ENCODE measurements around the gene GALNT14.

Gene GALNT14

DNA sequence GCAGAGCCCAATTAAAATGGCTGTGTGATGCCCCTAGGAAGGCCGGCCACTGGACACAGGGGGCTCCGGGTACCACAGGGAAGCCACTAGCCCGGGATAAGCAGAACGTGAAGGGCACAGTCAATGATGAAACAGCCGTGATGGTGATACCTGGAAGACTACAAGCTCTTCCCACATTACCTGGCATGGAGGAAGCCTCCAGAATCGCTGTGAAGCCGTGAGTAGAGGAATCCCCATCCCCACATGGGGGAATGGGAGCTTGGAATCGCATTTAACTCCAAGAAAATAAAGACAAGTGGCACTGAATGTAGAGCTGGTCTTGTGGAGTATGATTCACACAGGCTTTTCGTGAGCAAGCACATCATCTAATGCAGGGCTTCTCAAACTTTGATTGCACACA is 16.1 kb downstream of the GALNT14 start:
- no peak overlapping the region for H3K4me3 ChIP-seq (ENCODE audit: low read length)
- TF ChIP-seq, protein P1, sequence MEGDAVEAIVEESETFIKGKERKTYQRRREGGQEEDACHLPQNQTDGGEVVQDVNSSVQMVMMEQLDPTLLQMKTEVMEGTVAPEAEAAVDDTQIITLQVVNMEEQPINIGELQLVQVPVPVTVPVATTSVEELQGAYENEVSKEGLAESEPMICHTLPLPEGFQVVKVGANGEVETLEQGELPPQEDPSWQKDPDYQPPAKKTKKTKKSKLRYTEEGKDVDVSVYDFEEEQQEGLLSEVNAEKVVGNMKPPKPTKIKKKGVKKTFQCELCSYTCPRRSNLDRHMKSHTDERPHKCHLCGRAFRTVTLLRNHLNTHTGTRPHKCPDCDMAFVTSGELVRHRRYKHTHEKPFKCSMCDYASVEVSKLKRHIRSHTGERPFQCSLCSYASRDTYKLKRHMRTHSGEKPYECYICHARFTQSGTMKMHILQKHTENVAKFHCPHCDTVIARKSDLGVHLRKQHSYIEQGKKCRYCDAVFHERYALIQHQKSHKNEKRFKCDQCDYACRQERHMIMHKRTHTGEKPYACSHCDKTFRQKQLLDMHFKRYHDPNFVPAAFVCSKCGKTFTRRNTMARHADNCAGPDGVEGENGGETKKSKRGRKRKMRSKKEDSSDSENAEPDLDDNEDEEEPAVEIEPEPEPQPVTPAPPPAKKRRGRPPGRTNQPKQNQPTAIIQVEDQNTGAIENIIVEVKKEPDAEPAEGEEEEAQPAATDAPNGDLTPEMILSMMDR (conservative IDR thresholded peaks at IDR 0.05; ENCODE audit: low read length), result no peak
- DNase-seq (ENCODE audit: low read depth), result no peak

DNA sequence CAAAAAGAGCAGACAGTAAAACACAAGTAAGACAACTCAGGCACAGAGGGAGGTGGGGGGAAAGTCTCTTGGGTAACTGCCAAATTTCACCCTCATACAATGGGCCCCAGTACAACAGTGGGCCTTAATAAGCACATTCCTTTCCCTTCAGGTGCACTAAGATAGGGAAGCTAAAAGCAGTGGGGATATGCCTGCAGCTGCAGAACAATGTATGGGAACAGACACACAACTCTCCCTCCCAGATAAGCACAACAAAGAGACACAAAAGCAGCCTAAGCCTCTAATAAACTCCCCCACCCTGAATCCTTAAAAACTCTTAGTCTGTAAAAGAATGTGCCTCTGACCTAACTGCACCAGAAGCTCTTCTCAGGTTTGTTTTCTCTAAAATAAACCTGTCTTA is 24.5 kb downstream of the GALNT14 start:
- no peak for DNase-seq (ENCODE audit: low read depth)
- TF ChIP-seq, protein P1 (conservative IDR thresholded peaks at IDR 0.05; ENCODE audit: low read length), result no peak
- H3K4me3 ChIP-seq (ENCODE audit: low read length), result no peak overlapping the region

DNA sequence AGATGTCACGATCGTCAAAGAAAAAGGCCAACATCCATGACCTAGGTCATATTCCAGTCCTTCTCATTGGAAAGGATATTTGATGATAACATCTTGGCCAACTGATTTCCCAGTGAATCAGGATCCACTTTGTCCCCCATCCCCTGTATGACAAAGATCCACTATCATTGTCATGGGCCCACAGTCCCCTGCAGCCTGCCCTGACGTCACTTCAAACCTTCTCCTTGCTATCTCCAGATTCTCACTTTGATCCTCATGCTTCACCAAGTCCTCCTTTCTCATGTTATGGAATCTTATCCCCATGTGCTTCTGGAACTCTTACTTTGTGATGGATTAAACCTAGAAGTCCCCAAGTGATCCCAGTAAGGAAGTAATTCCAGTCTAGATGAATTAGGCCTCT is 25.7 kb downstream of the GALNT14 start:
- TF ChIP-seq, protein P1 (conservative IDR thresholded peaks at IDR 0.05; ENCODE audit: low read length), result no peak
- no peak for DNase-seq (ENCODE audit: low read depth)
- no peak overlapping the region for H3K4me3 ChIP-seq (ENCODE audit: low read length)

DNA sequence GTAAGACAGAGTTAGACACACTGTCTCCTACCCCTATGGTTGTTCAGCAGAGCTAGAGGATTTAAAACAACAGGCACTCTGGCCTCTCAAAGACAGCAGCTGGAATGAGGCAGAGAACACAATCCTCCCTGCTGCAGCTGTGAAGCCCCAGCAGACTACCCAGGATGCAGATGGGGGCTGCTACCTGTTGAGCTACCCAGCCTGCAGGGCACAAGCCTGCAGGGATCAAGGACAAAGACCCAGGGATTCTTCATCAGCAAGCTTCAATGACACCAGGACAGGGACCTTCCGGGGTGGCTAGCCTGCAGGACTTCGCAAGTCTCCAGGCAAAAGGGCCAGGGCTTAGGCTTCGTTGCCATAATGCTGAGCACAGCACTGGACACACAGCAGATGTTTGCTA is 27.2 kb downstream of the GALNT14 start:
- H3K4me3 ChIP-seq (ENCODE audit: low read length), result no peak overlapping the region
- TF ChIP-seq, protein P1 (conservative IDR thresholded peaks at IDR 0.05; ENCODE audit: low read length), result no peak

DNA sequence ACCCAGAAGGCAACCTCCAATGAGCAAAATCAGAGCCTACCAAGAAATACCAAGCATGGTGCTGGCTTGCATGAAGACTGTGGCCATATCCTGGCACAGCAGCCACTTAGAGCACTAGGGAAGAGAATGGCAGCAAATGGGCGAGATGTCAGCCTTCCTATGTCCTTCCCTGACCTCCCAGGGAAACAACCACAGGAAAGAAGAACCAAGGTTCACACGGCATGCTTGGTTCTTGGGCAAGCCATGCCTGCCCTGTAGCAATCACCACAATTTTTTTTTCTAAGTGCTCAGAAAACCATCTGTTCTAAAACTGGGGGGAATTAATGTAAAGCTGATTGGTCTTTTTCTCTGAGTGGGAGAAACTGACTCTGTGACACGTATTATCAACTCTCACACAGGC is 27.8 kb downstream of the GALNT14 start:
- TF ChIP-seq, protein P1 (conservative IDR thresholded peaks at IDR 0.05; ENCODE audit: low read length), result no peak
- DNase-seq (ENCODE audit: low read depth), result no peak
- H3K4me3 ChIP-seq (ENCODE audit: low read length), result no peak overlapping the region

More for the DNA sequence above, 27.2 kb downstream of the GALNT14 start:
- DNase-seq (ENCODE audit: low read depth), result no peak

DNA sequence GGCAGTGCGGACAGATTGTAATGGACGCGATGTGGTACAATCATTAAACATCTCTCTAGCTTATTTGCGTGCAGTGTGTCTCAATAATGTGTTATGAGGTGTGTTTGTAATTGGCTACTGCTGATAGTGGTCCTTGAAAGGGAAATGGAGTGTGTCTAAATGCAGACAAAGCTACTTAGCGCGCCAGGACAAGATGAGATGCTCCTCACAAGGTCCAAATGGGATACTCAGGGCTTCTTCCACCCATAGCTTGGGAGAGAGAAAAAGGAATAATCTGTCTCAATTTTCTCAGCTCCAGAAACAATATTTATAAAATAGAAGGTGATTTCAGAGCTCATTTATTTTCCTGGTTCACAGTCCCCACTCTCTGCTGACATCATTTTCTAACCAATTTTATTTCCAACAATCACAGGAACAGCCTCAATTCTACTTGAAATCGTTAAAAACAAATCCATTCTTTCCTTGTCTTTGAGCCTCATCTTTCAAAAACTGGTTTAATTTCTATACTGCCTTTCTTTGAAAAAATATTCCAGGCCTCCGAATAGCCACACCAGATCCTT is 28.5 kb downstream of the GALNT14 start:
- TF ChIP-seq, protein P1 (conservative IDR thresholded peaks at IDR 0.05; ENCODE audit: low read length), result no peak
- H3K4me3 ChIP-seq (ENCODE audit: low read length), result no peak overlapping the region
- no peak for DNase-seq (ENCODE audit: low read depth)

DNA sequence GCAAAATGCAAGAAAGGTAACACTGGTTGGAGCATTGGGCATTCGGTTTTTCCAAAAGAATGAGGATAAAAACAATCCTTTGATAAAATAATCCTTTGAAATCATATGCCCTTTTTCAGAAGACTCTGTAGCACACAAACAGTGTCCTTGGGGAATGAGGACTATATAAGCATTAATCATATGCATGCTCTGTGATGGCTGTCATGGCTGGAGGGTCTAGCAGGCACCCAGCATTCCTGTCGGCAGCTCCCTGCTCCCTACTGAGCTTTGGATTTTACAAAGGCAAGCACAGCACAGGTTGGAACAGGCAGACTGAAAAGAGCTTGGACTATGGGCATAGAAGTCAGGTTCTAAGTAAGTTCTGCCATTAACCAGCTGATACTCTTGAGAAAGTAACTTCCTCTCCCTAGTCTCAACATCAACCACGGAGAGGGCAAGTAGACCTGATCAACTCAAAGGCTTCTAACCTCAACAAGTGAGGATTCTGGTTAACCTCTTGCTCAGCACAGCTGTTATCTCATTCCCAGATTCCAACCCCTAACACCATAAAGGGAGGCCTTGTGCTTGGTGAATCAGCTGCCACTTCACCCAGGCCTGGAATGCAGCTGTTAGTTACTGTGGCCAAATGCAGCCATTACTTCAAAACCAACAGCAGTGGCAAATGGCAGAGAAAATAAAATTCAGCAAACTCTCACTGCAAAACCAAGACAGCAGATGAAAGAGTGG is 29.5 kb downstream of the GALNT14 start:
- TF ChIP-seq, protein P1 (conservative IDR thresholded peaks at IDR 0.05; ENCODE audit: low read length), result no peak
- DNase-seq (ENCODE audit: low read depth), result no peak
- no peak overlapping the region for H3K4me3 ChIP-seq (ENCODE audit: low read length)
